GM19324 (cell line): ENCODE data around the gene APH1B.
"Not testable (repeated sequence)": the region's sequence is repeated elsewhere in the genome, so short reads cannot be mapped to it uniquely, and the experiment has no call there.

Experiments used
- ATAC-seq: cut with Tn5 transposase; IDR thresholded peaks from one replicate; pipeline ENCODE4 v1.9.1; 2021; ENCODE audit warnings: mild to moderate bottlenecking, moderate library complexity; ENCODE audit not compliant: unreplicated experiment, low FRiP score

The APH1B gene

GRCh38 chr15:63294359-63294758 is 17.0 kb downstream of the APH1B start:
- ATAC-seq, result no peak

DNA sequence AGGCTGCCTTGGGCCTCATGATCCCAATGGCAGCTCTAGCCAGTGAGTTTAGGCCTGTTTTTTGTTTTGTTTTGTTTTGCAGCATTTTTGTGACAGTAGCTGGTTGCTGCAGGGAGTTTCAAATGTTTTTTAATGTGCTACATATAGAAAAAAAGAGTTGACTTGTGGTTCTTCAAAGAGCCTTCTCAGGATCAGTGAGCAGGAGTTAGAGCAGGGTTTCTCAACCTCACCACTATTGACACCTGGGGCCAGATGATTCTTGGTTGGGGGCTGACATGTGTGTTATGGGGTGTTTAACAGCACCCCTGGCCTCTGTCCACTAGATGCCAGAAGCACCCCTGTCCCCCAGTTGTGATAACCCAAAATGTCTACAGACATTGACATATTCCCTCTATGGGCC is 17.9 kb downstream of the APH1B start:
- ATAC-seq, result no peak

DNA sequence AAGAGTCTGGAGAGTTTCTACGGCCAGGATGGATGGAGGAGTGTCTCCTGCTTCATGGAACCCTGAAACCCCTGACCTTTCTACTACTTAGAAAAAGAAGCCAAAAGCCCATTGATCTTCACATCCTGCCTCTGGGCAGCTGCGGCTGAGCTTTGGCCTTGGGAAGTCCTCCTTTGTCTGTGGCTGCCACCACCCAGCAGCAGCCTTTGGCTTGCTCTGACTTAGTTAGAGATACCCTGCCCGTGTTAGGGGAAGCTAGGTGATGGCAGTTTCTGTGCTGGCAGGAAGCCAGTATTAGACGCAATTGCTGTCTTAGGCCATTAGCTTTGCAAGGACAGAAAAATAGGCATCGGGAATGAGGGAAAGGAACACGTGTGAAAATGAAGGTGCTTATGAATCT is 18.8 kb downstream of the APH1B start:
- ATAC-seq, result no peak

DNA sequence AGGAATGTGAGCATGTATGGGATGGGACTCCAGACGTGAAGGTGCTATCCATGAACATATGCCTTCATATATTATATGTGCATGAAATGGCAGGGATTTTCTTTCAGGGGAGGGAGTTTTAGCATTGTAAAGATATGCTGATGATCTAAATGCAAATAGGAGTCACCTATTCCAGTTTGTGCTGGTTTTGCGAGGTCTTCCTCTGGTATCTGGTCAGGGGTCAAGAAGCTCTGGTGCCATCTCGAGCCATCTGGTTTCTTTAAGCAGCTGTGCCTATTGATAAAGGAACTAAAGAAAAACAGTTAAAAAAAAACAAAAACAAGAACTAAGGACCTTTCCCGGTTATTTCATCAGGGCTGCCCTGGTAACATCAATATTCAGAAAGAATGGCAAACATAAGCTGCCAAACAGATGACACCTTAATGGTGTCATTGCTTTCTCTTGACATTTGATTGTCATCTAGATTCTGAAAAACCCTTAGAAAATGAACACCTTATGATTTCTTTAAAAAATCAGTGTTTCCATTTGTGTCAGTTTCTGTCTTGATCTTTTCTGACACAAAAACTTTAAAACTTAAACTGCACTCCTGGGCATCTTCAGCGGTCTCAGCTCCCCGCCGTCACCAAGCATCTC is 22.7 kb downstream of the APH1B start:
- ATAC-seq, result no peak

DNA sequence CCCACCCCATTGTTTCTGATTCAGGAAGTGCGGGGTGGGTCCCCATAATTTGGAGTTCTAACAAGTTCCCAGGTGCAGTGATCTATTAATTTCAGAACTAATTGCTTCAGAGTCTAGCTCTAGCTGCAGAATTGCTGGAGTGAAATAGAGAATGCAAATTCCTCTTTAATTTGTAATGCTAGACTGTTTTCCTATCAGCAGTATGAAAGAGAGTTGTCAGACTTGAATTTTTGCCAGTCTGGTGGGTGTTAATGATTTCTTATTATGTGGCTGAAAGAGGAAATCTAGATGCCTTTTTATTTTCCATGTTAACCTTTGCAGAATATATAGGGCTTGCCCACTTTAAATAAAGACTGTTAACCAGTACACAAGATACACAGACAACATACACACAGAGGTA is 23.7 kb downstream of the APH1B start:
- ATAC-seq, result no peak

GRCh38 chr15:63305260-63305659 is 27.9 kb downstream of the APH1B start:
- ATAC-seq, result no peak

- no peak for ATAC-seq
Observed at GRCh38 chr15:63306492-63307073, 29.2 kb downstream of the APH1B start.

GRCh38 chr15:63308491-63308890 is 31.1 kb downstream of the APH1B start:
- ATAC-seq, result no peak

DNA sequence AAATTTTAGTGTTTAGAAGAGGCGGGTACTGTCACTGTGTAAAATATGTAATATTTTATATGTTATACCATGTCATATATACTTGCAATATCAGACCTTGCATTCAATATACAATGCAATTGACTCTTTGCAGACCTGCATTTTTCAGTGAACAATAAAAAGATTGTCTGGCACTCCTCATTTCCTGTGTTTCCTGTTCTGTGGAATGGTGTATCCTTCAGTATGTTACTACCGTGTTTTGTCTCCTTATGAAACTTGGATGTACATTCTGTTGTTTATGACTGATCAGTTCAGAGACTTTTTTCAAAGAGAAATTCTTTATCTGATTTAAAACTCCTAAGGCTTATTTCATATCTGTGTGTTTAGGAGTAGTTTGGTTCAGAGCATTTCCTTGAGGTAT is 31.5 kb downstream of the APH1B start:
- no peak for ATAC-seq

DNA sequence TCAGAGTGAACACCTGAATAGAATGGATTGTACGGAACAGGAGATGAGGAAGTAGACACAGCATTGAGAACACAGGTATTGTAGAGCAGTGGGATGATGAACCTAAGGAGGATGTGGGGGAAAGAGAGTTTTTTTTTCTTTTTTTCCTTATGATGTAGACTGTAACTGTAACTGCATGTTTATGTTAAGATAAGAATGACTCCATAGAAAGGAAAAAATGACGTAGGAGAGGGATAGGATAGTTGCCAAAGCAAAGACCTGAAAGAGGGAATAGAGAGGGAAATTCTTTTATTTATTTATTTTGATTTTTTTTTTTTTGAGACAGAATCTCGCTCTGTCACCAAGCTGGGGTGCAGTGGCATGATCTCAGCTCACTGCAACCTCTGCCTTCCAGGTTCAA is 33.2 kb downstream of the APH1B start:
- no peak for ATAC-seq

DNA sequence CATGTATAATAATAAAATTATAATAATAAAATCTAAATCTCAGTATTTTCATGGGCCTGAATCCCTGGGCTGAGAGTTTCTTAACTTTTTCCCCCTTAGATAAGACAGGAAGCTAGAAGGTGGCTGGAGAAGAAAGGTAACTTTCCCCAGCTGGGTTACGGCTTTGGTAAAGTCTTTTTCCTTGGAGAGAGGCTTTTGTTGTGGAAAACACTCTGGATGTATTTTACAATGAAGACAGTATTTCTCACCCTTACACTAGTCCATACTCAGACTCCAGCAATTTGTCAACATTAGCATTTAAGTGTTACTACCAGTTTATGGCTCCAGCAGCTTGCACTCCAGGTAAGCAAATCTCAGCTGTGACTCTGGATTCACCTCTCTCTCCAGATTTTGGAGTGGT is 34.9 kb downstream of the APH1B start:
- no peak for ATAC-seq

- ATAC-seq, result no peak
Observed at GRCh38 chr15:63313825-63314224, 36.4 kb downstream of the APH1B start.

DNA sequence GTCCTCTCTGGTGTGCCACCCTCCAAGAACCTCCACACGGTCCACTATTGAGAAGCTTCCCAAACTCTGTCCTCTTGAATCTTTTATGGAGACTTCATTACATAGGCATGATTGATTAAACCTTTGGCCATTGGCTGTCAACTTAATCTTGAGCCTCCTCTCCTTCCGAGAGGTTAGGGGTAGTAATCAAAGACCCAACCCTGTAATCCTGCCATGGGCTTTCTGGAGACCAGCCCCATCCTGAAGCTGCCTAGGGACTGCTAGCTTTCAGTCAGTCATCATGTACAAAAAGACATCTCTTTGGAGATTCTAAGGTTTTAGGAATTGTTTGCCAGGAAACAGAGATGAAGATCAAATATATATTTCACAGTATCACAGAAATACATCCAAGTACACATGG is 37.0 kb downstream of the APH1B start:
- ATAC-seq, result no peak

- no peak for ATAC-seq
Observed at GRCh38 chr15:63318344-63318743, 40.9 kb downstream of the APH1B start.

DNA sequence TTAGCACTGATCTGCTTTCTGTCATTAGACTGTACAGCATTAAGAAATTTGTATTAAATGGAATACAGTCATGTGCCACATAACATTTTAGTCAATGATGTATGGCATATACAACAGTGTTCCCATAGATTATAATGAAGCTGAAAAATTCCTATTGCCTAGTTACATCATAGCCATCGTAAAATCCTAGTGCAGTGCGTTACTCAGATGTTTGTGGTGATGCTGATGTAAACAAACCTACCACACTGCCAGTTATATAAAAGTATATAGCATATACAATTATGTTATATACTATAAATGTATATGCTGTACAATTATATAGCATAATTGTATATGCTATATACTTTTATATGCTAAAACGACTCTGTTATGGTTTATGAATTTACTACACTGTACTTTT is 41.7 kb downstream of the APH1B start:
- no peak for ATAC-seq

GRCh38 chr15:63320446-63320845 is 43.0 kb downstream of the APH1B start:
- not testable (repeated sequence) for ATAC-seq

DNA sequence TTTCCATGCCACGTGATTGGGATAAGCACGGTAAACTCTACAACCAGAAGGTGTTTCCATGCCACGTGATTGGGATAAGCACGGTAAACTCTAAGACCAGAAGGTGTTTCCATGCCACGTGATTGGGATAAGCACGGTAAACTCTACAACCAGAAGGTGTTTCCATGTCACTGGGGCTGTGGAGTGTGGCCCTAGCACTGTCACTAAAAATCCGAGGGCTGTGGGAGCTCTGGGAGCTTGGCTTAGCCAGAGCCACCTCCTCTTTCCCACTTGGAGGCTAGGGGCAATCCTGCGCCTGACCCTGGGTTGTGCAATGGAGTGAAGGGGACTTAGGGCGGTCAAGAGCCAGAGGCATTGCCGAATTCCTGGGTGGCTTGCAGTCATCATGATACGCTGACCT is 43.6 kb downstream of the APH1B start:
- ATAC-seq, result not testable (repeated sequence)

DNA sequence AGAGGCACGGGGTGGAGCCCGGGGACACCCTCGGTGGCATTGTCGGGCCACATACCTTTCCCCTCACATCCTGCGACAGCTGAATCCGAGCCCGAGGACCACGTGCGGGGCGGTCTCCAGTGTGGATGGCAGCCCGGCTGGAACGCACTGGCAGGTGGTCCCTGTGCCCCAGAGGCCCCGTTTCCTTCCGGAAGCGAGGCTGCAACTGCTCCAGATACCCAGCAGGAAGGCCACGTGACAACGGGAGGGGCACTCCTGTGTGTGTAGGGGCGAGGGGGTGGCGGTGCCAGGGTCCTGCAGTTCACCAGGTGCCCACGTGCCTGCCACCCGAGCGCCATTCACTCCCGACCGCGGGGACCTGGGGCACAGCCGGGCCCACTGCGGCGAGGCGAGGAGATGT is 44.1 kb downstream of the APH1B start:
- no peak for ATAC-seq

DNA sequence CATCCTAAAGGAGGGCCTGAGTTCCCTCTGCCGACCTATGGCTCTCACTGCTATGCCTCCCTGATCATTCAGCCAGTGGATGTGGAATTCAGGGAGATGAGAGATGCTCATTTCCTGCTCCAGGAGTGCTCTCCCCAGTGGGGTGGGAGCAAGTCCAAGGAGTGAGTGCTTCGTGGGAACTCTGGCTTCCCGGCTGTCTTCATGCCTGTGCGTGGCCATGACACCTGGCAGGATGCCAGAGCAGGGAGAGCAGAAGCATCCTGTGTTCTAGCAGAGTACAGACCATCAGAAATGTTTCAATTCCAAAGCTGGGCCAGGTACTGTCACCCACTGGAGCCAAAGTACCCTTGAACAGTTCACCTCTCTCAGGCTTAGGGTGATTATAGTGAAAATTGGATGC is 45.1 kb downstream of the APH1B start:
- ATAC-seq, result no peak

- ATAC-seq, result no peak
Observed at GRCh38 chr15:63323798-63324563, 46.6 kb downstream of the APH1B start.

DNA sequence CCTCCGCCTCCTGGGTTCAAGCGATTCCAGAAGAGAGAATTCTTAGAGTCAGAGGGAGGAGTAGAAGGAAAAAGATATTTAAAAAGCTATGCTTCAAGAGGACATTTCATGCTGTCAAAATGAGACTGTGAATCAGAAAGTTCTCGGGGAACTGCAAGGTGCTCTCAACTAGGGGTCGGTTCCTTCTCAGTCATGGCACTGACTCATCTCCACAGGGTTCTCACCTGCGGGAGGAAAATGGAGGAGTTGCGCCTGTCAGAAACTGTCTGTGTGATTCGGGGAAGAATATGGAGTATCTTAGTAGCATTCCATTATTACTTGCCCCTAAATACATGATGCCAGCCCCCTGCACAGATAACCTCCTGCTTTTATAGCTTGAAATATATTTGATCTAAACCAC is 47.4 kb downstream of the APH1B start:
- no peak for ATAC-seq
